ENCODE results near the gene SBF2. TPM values are rescaled to one million over a fixed set of nuclear protein-coding genes. Genes with fewer than 3 reads are reported as not detected.

Gene SBF2
- total RNA-seq, 1 experiment from 2014 or later = 30.2 TPM

GRCh38 chr11:10308201-10308954, 14.4 kb upstream of the SBF2 start:
- Histone ChIP-seq H3K18ac (ENCODE audit: insufficient read length, low read depth, low read length) (no peak overlapping the region), H3K56ac (ENCODE audit: insufficient read length, low read depth, low read length) (no peak overlapping the region), H3K9ac (ENCODE audit: extremely low read depth, insufficient read length, low read length) (no peak overlapping the region), H4K20me1 (ENCODE audit: control insufficient read depth, insufficient read depth, insufficient read length) (no peaks in the 10 kb centered on the region), H2BK5ac (ENCODE audit: insufficient read length, low read length) (no peak overlapping the region), H3K4me1 (ENCODE audit: insufficient read depth, low read length) (peaks cover 8% of the 10 kb centered on the region), H2AFZ (ENCODE audit: low read length) (no peak overlapping the region), H3K27ac (ENCODE audit: insufficient read length, low read depth, low read length) (peak overlapping the region; percentile 4), H2AK5ac (ENCODE audit: insufficient read length, low read length) (peak overlapping the region; percentile 22), H3K79me2 (ENCODE audit: insufficient read depth, low read length) (peaks cover 7% of the 10 kb centered on the region; the same call in 1 of the 2 replicates), H2BK15ac (ENCODE audit: low read depth, low read length) (no peak overlapping the region), H4K8ac (replicated peaks; ENCODE audit: insufficient read length, low read depth, low read length) (no peak overlapping the region), H3K23ac (ENCODE audit: insufficient read length, low read depth, low read length) (no peak overlapping the region), H4K5ac (ENCODE audit: insufficient read length, low read depth, low read length) (no peak overlapping the region), H2BK12ac (ENCODE audit: insufficient read length, low read depth, low read length) (peak overlapping the region; percentile 8), H3K9me3 (ENCODE audit: control insufficient read depth, low read depth, low read length) (no peaks in the 10 kb centered on the region), H3T11ph (ENCODE audit: low read length) (no peak overlapping the region), H4K91ac (ENCODE audit: insufficient read length, low read depth, low read length) (no peak overlapping the region), H3K79me1 (ENCODE audit: insufficient read depth, low read depth, low read length, poor library complexity, severe bottlenecking) (no peaks in the 10 kb centered on the region), H2BK20ac (ENCODE audit: low read depth, low read length, poor library complexity, severe bottlenecking) (no peak overlapping the region), H3K4ac (ENCODE audit: low read depth, low read length) (no peak overlapping the region), H2BK120ac (ENCODE audit: low read depth, low read length, poor library complexity, severe bottlenecking) (no peak overlapping the region), H3K4me2 (ENCODE audit: insufficient read depth, insufficient read length, low read length) (peak overlapping the region; percentile 75), H3K27me3 (ENCODE audit: insufficient read depth, low read length) (no peaks in the 10 kb centered on the region), H3K23me2 (ENCODE audit: insufficient read length, low read depth, low read length, poor library complexity, severe bottlenecking) (peaks cover 30% of the 10 kb centered on the region), H3K14ac (ENCODE audit: insufficient read depth, low read length) (no peak overlapping the region)
- peaks cover 15% of the 10 kb centered on the region for H3K27me3 Mint-ChIP-seq (ENCODE audit: low read depth)
- peak overlapping the region; percentile 87 to 99 (median 94) for H3K27ac Mint-ChIP-seq
- peaks cover 38 to 46% of the 10 kb centered on the region in 2 experiments for H3K4me1 Mint-ChIP-seq
- TF ChIP-seq CTCF (conservative IDR thresholded peaks at IDR 0.05) = no peak
- DNase-seq = no peak
- H3K36me3 Mint-ChIP-seq (ENCODE audit: insufficient read depth in 1 of 3, low read depth in 3 of 3) = peaks cover 7 to 25% (median 24%) of the 10 kb centered on the region in 3 experiments; a peak in 6 of 7 replicates
- WGBS (ENCODE audit: extremely low coverage, insufficient read length, low lambda C conversion rate) = no CpG with 5 or more reads among the region's 16 CpGs
- H3K9me3 Mint-ChIP-seq = peaks cover 0 to 9% of the 10 kb centered on the region in 2 experiments; a peak in 4 of 5 replicates
- peak overlapping the region; percentile 84 to 93 for H3K4me3 Mint-ChIP-seq

Measured in H9 (cell line).